GM18870 (cell line): ENCODE measurements around the gene ADCK2.
"Not testable (repeated sequence)": the region's sequence is repeated elsewhere in the genome, so short reads cannot be mapped to it uniquely, and the experiment has no call there.

ENCODE experiments used
- ATAC-seq: cut with Tn5 transposase; IDR thresholded peaks from one replicate; pipeline ENCODE4 v1.9.1; 2021; ENCODE audit warnings: moderate library complexity; ENCODE audit not compliant: unreplicated experiment

Gene ADCK2

GRCh38 chr7:140672382-140673062, at the start of gene ADCK2:
Gene ADCK2, plus strand, starts transcription at chr7:140672945. Its CDS starts 386 bp downstream, at chr7:140673331.
- ATAC-seq, result no peak

GRCh38 chr7:140623980-140624379, 48.8 kb upstream of the ADCK2 start:
- ATAC-seq, result no peak

DNA sequence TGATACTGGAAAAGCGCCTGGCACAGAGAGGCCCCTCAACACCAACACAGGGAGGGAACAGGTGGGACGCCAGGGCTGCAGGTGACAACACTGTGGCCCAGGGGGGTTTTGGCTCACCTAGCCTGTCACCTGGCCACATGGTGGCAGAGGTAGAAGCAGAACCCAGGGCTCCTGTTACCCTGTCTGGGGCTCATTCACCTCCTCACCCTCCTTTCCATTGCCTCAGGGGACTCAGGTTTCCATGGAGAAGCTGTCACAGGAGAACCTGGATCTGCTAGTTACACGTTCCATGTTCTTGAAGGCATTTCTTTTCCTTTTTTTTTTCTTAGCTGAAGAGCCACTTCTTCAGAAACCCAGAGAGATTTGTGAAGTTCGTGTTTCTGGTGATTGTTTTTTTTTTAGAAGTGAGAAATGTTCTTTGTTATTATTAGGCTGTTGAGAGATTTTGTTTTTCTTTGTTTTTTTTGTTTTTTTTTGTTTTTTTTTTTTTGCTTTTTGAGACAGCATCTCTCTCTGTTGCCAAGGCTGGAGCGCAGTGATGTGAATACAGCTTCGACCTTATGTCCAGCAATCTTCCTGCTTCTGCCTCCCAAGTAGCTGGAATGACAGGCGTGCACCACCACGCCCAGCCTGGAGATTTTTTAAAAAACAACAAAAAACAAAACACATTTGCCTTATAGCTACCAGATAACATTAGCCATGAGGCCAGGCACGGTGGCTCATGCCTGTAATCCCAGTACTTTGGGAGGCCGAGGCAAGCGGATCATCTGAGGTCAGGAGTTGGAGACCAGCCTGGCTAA, 48.2 kb upstream of the ADCK2 start:
- ATAC-seq, result no peak

DNA sequence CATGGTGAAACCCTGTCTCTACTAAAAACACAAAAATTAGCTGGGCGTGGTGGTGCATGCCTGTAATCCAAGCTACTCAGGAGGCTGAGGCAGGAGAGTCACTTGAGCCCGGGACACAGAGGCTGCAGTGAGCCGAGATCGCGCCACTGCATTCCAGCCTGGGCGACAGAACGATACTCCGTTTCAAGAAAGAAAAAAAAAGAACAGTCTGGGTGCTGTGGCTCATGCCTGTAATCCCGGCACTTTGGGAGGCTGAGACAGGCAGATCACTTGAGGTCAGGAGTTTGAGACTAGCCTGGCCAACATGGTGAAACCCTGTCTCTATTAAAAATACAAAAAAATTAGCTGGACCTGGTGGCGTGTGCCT, 47.6 kb upstream of the ADCK2 start:
- ATAC-seq, result not testable (repeated sequence)

DNA sequence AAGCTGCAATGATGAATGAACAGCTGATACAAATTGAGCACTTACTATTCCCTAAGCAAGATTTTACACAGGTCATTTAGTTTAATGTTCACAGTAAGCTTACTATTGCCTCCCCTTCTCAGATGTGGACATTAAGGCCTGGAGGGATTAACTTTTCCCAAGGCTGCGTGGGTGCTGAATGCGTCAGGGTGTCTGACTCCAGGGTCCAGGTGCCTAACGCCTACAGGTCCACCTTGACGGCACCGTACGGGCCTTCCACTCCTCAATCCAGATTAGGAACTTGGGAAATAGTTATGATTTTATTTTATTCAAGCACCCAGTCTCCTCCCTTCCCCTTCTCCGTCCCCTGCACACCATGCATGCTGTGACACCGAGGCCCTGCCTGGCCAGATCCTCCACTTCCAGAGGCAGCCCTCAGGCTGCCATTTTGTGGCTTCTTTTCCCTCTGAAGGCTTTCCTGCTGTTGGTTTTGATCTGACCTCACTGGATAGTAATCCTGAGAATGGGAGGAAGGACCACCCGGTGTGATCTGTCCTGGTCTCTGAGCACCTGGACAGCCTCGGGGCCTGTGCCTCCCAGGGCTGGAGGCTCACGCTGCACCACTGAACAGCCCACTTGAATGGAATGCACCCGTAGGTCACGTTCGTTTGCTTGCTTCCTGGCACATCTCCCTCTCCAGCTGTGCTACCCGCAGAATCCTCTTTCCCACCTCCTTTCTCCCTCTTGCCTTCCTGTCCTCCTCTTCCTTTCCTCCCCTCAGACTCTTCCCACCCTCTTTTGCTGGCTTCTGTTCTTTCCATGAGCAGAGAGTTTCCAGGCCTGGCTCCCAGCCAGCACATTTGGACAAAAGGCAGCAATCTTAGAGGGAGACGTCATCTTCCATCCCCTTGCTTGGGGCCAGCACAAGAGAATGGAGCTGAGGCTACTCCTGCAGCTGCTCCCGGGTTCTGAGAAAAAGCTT, 46.6 kb upstream of the ADCK2 start:
- no peak for ATAC-seq

GRCh38 chr7:140631021-140631420, 41.7 kb upstream of the ADCK2 start:
- ATAC-seq, result no peak

DNA sequence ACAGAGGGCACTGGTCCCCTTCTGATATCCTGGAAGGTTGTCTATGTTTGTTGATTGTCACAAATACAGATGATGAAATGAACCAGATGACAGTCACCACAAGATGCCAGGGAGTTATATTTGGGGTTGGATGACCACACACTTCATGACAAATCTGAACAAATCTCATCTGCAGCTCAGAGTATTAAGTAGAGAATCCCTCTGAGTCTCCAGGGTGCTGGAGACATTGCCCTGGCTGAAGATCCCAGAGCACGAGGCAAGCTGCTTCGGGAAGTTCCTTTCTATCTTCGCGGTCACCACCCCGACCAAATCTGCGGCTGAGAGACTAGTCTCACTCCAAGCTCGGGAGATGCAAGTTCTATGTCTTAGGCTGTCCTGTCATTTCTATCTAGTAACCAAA, 41.1 kb upstream of the ADCK2 start:
- no peak for ATAC-seq

DNA sequence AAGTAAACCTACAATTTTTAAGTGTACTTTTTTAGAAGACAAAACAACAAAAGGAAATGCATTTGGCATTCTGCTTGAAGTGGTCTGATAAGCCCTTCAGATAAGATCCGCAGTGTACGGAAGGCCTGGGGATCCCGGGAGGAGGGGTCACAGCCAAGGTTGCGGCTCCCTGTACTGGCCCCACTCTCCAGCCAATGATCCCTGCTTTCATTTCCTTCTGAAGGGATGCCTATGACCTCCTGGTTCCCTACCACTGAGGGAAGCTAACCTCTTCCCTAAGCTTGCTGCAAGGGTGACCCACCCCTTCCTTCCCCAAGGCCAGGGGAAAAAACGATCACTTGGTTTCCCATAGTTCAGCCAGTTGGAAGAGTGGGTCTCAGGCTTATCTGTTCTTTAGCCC, 37.4 kb upstream of the ADCK2 start:
- no peak for ATAC-seq

DNA sequence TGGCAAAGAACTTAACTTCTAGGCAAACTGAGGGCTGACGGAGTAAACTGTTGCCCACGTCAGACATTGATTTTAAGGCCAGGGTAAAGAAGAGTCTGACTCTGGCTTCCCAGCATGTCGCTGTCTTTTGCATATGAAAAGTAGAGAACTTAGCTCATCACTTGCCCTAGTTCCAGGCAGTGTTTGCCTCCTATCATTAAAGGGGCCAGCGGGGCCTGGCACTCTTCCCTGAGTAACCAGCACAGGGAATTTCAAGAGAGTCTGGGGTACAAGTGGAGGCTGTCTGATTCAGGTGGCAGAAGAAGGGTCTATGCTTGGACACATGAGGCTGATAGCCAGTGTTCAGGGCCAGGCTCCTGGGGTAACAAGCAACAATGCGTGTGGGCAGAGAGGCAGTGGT, 36.9 kb upstream of the ADCK2 start:
- ATAC-seq, result no peak

DNA sequence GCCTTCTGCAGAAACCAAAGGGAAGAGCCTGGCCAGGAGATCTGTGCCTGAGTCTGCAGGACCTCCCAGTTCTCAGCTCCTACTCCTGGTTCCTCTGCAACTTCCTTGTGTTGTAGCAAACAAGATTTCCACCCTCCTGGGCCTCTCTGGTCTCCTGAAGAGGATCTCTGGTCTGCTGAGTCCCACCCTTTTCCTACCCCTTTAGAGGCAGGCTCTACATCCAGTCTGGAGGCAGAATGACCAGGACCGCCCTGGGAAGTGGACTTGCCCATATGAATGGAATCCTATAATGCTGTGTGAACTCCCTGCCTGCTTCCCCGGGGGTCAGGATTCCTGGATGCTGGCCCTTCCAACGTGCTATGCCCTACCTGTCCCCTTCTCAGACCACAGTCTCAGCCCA, 35.3 kb upstream of the ADCK2 start:
- ATAC-seq, result no peak

- ATAC-seq, result no peak
These were observed 34.5 kb upstream of the ADCK2 start for GRCh38 chr7:140638173-140638791.

- no peak for ATAC-seq
These were observed 33.2 kb upstream of the ADCK2 start for GRCh38 chr7:140639366-140640053.

- no peak for ATAC-seq
These were observed 32.6 kb upstream of the ADCK2 start for GRCh38 chr7:140640060-140640637.

DNA sequence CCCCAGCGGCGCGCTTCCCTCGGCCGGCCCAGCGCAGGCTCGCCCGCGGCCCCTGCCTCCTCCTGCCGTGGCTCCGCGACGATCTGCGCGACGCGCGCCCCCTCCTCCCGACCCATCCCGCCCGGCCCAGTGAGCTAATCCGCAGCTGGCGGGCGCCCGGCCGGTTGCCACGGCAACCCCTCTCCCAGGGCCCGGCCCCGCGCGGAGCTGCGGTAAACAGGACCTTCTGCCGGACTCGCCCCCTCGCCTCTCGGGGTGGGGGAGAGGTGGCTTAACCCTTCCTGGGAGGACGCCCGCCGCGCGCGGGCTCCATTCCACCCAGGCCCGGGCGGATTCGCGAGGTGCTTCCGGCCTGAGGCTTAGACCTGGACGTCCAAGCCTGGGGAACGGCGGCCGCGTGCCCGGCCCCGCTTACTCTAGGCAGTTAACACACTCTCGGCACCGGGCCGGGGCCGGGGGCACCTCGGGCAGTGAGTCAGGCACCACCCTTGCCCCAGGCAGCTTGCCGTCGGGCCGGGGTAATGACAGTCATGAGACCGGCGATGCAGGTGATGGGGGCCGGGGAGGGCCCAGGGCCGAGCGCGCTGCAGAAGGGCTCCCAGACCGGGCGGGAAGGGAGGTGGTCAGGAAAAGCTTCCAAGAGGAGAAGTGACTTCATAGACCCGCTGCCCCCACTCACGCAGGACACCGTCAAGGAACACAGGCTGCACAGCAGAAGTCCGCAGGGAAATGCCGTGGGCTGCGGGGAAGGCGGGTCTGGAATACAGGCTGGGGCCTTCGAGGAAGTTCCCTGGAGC, 31.8 kb upstream of the ADCK2 start, which contains the start of gene DENND2A:
Gene DENND2A (minus strand): TSS at position 87 of the 797 bp plus-strand sequence. CDS start 38,416 bp downstream, outside the sequence.
- no peak for ATAC-seq

- no peak for ATAC-seq
These were observed 31.1 kb upstream of the ADCK2 start for GRCh38 chr7:140641524-140642195.

DNA sequence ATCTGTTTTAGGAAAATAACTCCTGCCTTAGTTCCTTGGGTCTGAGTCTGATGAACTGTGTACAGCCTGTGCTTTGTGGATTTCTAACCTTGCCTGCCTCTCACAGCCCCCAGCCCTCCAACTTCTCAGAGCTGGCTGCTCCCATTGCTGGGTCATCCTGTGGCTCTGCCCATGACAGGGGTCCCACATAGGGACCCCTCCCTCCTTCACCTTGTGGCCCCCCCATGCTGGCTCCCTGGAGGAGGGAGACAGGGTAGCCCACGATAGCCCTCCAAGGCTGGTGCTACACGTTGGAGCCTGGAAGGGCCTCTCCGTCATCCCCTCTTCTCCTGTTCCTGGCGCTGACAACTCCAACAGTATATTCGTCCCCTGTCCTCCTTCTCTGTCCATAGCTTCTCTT, 29.3 kb upstream of the ADCK2 start:
- no peak for ATAC-seq

GRCh38 chr7:140644761-140645160, 28.0 kb upstream of the ADCK2 start:
- not testable (repeated sequence) for ATAC-seq

- no peak for ATAC-seq
These were observed 27.4 kb upstream of the ADCK2 start for GRCh38 chr7:140645166-140645900.
